WTC11 (cell line): ENCODE results near the gene FAM167B.

ENCODE experiments used
- CBFB ChIP-seq: sonication (generic); formaldehyde crosslinking; IDR thresholded peaks from 2 replicates; pipeline ENCODE4 v1.8.1; 2022; ENCODE audit warnings: mild to moderate bottlenecking, low read depth, missing genetic modification reagents
- CREB1 ChIP-seq: sonication (generic); formaldehyde crosslinking; IDR thresholded peaks from 2 replicates; pipeline ENCODE4 v1.8.0; 2023; ENCODE audit warnings: mild to moderate bottlenecking, missing genetic modification reagents
- ESRRA ChIP-seq: sonication (generic); formaldehyde crosslinking; IDR thresholded peaks from 2 replicates; pipeline ENCODE4 v1.8.1; 2022; ENCODE audit warnings: mild to moderate bottlenecking, missing genetic modification reagents, borderline replicate concordance
- JUN ChIP-seq: sonication (generic); formaldehyde crosslinking; IDR thresholded peaks from 2 replicates; pipeline ENCODE4 v1.8.0; 2023; ENCODE audit warnings: mild to moderate bottlenecking, missing genetic modification reagents
- SP1 ChIP-seq: sonication (generic); formaldehyde crosslinking; conservative IDR thresholded peaks from 2 replicates; pipeline ENCODE4 v1.8.1; 2022; ENCODE audit warnings: missing genetic modification reagents
- TCF7 ChIP-seq: sonication (generic); formaldehyde crosslinking; IDR thresholded peaks from 2 replicates; pipeline ENCODE4 v1.8.0; 2022; ENCODE audit warnings: mild to moderate bottlenecking, low read depth, missing genetic modification reagents, moderate library complexity
- ZNF121 ChIP-seq: sonication (generic); formaldehyde crosslinking; IDR thresholded peaks from 2 replicates; pipeline ENCODE4 v1.8.0; 2023; ENCODE audit warnings: missing genetic modification reagents
- ZNF219 ChIP-seq: sonication (generic); formaldehyde crosslinking; IDR thresholded peaks from 2 replicates; pipeline ENCODE4 v1.8.0; 2023; ENCODE audit warnings: missing genetic modification reagents, mild to moderate bottlenecking, borderline replicate concordance
- ZNF416 ChIP-seq: fragments of 250-450 bp; sonication (Bioruptor Pico); IDR thresholded peaks from 2 replicates; pipeline ENCODE4 v1.9.0; 2021; ENCODE audit warnings: mild to moderate bottlenecking, inconsistent platforms
- TF ChIP-seq, protein P1 (sequence below): fragments of 200-600 bp; IDR thresholded peaks from 2 replicates; pipeline ENCODE4 v1.8.0; 2022; ENCODE audit warnings: antibody characterized with exemption
- TF ChIP-seq, protein P2 (sequence below): sonication (generic); formaldehyde crosslinking; IDR thresholded peaks from 2 replicates; pipeline ENCODE4 v1.8.0; 2022; ENCODE audit warnings: mild to moderate bottlenecking, missing genetic modification reagents
- TF ChIP-seq, protein P3 (sequence below): sonication (generic); formaldehyde crosslinking; conservative IDR thresholded peaks from 2 replicates; pipeline ENCODE4 v1.8.1; 2022; ENCODE audit warnings: mild to moderate bottlenecking, missing genetic modification reagents
- TF ChIP-seq, protein P4 (sequence below): sonication (generic); formaldehyde crosslinking; IDR thresholded peaks from 2 replicates; pipeline ENCODE4 v1.8.0; 2023; ENCODE audit warnings: mild to moderate bottlenecking, missing genetic modification reagents
- TF ChIP-seq, protein P5 (sequence below): sonication (generic); formaldehyde crosslinking; IDR thresholded peaks from 2 replicates; pipeline ENCODE4 v1.8.0; 2022; ENCODE audit warnings: mild to moderate bottlenecking, missing genetic modification reagents

DNA sequence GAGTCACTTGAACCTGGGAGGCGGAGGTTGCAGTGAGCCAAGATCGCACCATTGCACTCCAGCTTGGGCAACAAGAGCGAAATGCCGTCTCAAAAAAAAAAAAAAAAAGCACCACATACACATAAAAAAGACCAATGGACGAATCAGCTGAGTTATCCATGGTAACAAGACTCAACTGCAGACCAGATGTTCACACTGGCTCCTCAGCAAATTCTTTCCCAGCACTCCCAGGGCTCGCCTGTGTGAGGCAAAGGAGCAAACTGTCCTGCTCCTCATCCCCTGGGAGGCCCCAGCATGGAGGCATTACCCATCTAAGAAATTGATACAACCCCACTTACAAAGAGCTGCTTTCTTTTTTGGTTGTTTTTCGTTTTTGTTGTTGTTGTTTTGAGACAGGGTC lies 28.0 kb upstream of the FAM167B start:
- TF ChIP-seq, protein P1, sequence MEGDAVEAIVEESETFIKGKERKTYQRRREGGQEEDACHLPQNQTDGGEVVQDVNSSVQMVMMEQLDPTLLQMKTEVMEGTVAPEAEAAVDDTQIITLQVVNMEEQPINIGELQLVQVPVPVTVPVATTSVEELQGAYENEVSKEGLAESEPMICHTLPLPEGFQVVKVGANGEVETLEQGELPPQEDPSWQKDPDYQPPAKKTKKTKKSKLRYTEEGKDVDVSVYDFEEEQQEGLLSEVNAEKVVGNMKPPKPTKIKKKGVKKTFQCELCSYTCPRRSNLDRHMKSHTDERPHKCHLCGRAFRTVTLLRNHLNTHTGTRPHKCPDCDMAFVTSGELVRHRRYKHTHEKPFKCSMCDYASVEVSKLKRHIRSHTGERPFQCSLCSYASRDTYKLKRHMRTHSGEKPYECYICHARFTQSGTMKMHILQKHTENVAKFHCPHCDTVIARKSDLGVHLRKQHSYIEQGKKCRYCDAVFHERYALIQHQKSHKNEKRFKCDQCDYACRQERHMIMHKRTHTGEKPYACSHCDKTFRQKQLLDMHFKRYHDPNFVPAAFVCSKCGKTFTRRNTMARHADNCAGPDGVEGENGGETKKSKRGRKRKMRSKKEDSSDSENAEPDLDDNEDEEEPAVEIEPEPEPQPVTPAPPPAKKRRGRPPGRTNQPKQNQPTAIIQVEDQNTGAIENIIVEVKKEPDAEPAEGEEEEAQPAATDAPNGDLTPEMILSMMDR = no peak
- TF ChIP-seq, protein P2, sequence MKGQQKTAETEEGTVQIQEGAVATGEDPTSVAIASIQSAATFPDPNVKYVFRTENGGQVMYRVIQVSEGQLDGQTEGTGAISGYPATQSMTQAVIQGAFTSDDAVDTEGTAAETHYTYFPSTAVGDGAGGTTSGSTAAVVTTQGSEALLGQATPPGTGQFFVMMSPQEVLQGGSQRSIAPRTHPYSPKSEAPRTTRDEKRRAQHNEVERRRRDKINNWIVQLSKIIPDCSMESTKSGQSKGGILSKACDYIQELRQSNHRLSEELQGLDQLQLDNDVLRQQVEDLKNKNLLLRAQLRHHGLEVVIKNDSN (CRISPR knock-in tag) = no peak
- TF ChIP-seq SP1 (no peak), CBFB (CRISPR knock-in tag) (no peak), TCF7 (CRISPR knock-in tag) (no peak), ZNF121 (CRISPR knock-in tag) (no peak), JUN (no peak), ESRRA (no peak), ZNF219 (no peak), ZNF416 (no peak), CREB1 (CRISPR knock-in tag) (no peak)
- TF ChIP-seq, protein P3, sequence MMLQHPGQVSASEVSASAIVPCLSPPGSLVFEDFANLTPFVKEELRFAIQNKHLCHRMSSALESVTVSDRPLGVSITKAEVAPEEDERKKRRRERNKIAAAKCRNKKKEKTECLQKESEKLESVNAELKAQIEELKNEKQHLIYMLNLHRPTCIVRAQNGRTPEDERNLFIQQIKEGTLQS (CRISPR knock-in tag) = no peak
- TF ChIP-seq, protein P4, sequence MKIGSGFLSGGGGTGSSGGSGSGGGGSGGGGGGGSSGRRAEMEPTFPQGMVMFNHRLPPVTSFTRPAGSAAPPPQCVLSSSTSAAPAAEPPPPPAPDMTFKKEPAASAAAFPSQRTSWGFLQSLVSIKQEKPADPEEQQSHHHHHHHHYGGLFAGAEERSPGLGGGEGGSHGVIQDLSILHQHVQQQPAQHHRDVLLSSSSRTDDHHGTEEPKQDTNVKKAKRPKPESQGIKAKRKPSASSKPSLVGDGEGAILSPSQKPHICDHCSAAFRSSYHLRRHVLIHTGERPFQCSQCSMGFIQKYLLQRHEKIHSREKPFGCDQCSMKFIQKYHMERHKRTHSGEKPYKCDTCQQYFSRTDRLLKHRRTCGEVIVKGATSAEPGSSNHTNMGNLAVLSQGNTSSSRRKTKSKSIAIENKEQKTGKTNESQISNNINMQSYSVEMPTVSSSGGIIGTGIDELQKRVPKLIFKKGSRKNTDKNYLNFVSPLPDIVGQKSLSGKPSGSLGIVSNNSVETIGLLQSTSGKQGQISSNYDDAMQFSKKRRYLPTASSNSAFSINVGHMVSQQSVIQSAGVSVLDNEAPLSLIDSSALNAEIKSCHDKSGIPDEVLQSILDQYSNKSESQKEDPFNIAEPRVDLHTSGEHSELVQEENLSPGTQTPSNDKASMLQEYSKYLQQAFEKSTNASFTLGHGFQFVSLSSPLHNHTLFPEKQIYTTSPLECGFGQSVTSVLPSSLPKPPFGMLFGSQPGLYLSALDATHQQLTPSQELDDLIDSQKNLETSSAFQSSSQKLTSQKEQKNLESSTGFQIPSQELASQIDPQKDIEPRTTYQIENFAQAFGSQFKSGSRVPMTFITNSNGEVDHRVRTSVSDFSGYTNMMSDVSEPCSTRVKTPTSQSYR (CRISPR knock-in tag) = no peak
- TF ChIP-seq, protein P5, sequence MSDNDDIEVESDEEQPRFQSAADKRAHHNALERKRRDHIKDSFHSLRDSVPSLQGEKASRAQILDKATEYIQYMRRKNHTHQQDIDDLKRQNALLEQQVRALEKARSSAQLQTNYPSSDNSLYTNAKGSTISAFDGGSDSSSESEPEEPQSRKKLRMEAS (CRISPR knock-in tag) = no peak
